Gastroesophageal sphincter (tissue), 3 donors: ENCODE results near the gene ZNF236.

Experiments used
- CTCF ChIP-seq, 4 experiments: fragments of 200-600 bp in 2 of 4; fragments of 450-650 bp in 2 of 4; sonication (generic) in 1 of 4; IDR thresholded peaks; one replicate each; pipeline ENCODE4 v1.5.1; 2017 to 2019; ENCODE audit warnings: antibody characterized with exemption in 4 of 4, mild to moderate bottlenecking in 2 of 4, moderate library complexity in 2 of 4
- POLR2A ChIP-seq, 2 donors: fragments of 450-650 bp; IDR thresholded peaks; one replicate each; pipeline ENCODE4 v1.6.1; 2017; ENCODE audit warnings: antibody characterized with exemption in 2 of 2, mild to moderate bottlenecking in 2 of 2, moderate library complexity in 1 of 2
- POLR2AphosphoS5 ChIP-seq: sonication (generic); formaldehyde crosslinking; IDR thresholded peaks from one replicate; pipeline ENCODE4 v1.6.1; 2017; ENCODE audit warnings: antibody characterized with exemption

GRCh38 chr18:76839086-76839794 is 16.9 kb downstream of the ZNF236 start:
- TF ChIP-seq CTCF (IDR thresholded peaks at IDR 0.05) (no peak), POLR2A (IDR thresholded peaks at IDR 0.05) (no peak), POLR2AphosphoS5 (no peak)
